H1 (cell line): ENCODE results near the gene PPP2R2D. TPM values are rescaled to one million over a fixed set of nuclear protein-coding genes. Genes with fewer than 3 reads are reported as not detected.

Source experiments
- JUND ChIP-seq: IDR thresholded peaks from 2 replicates; pipeline ENCODE4 v1.6.1; 2011; ENCODE audit warnings: mild to moderate bottlenecking, improper control_type of control experiment, low read length
- MAFK ChIP-seq: IDR thresholded peaks from 2 replicates; pipeline ENCODE4 v1.6.1; 2012; ENCODE audit warnings: low read depth, mild to moderate bottlenecking, improper control_type of control experiment, low read length
- TEAD4 ChIP-seq: IDR thresholded peaks from 2 replicates; pipeline ENCODE4 v1.6.1; 2012; ENCODE audit warnings: low read depth, low read length, inconsistent platforms, mixed read lengths
- polyA plus RNA-seq, 7 experiments: library from polyadenylated mRNA; depleted of rRNA in 3 of 7; stranded (reverse) in 5 of 7; unstranded in 2 of 7; fragments of >200 nt in 5 of 7; fragments of 200-250 nt in 2 of 7; gene quantifications; 1 replicate in 5 of 7; 2 replicates in 1 of 7; 4 replicates in 1 of 7; pipeline versions ENCODE4 v1.2.1 to v1.2.3, GENCODE V29; 2011 to 2013; ENCODE audit warnings: missing spikeins in 2 of 7, mixed read lengths in 2 of 7
- total RNA-seq: library from RNA; stranded (reverse); fragmentation: NEBNext Ultra II Directional; extraction: Animal tissue kit (Norgen Biotek cat#: 25700); gene quantifications from 2 replicates; pipeline ENCODE4 v1.2.1, GENCODE V29; 2021

Gene PPP2R2D
- total and polyA plus RNA-seq, 2 of the 8 experiments (the other 6 are each of a cell fraction or from before 2014, with no cell fraction given): 25.4 to 32.8 TPM

- TF ChIP-seq MAFK: no peak
- no peak for TF ChIP-seq TEAD4
- no peak for TF ChIP-seq JUND
- TF ChIP-seq, all 59 proteins: peak for 0
These were observed 47.2 kb upstream of the PPP2R2D start (continued) for GRCh38 chr10:131853610-131853964.
